OCI-LY7 (cell line): ENCODE results near the gene PLVAP. TPM values are rescaled to one million over a fixed set of nuclear protein-coding genes. Genes with fewer than 3 reads are reported as not detected.

ENCODE experiments used
- BruUV-seq: library from RNA; stranded (reverse); fragments of 400-500 nt; replicated peaks from 2 replicates; lab custom pipeline; 2021; lab: Mats Ljungman, UMichigan
- CTCF ChIA-PET: fragments of 300-600 bp; sonication (Branson Sonifier 250); formaldehyde crosslinking; loops from one replicate; lab custom pipeline; 2022; ENCODE audit warnings: antibody characterized with exemption; ENCODE audit not compliant: unreplicated experiment; lab: Charles Lee
- POLR2A ChIA-PET: fragments of 300-600 bp; sonication (Branson Sonifier 250); formaldehyde crosslinking; loops from one replicate; lab custom pipeline; 2022; ENCODE audit warnings: antibody characterized with exemption; lab: Charles Lee
- DNase-seq: peaks from one replicate; pipeline ENCODE4 v3.0.0-alpha.2; 2015; ENCODE audit warnings: low spot score
- H2AFZ ChIP-seq: fragments of 200-600 bp; sonication (generic), shearing (Covaris generic); 2 replicates; pipeline ENCODE4 v1.6.1; 2014; ENCODE audit warnings: mild to moderate bottlenecking, antibody characterized with exemption, low read length, moderate library complexity
- H3K27ac ChIP-seq: fragments of 200-600 bp; sonication (generic); 2 replicates; pipeline ENCODE4 v1.5.1; 2014; ENCODE audit warnings: mixed run types, low read depth, mild to moderate bottlenecking, moderate library complexity, low read length, inconsistent platforms; ENCODE audit not compliant: poor library complexity, severe bottlenecking
- H3K36me3 ChIP-seq: fragments of 200-600 bp; sonication (generic); 2 replicates; pipeline ENCODE4 v1.6.1; 2014; ENCODE audit warnings: mild to moderate bottlenecking, antibody characterized with exemption, low read length, moderate library complexity, mixed read lengths; ENCODE audit not compliant: insufficient read depth
- H3K4me1 ChIP-seq: fragments of 200-600 bp; sonication (generic); 2 replicates; pipeline ENCODE4 v1.5.1; 2014; ENCODE audit warnings: mild to moderate bottlenecking, low read length; ENCODE audit not compliant: insufficient read depth, poor library complexity, severe bottlenecking
- H3K4me2 ChIP-seq: fragments of 200-600 bp; sonication (generic); 2 replicates; pipeline ENCODE4 v1.6.1; 2014; ENCODE audit warnings: mild to moderate bottlenecking, low read length
- H3K4me3 ChIP-seq: fragments of 200-600 bp; sonication (generic); 2 replicates; pipeline ENCODE4 v1.5.1; 2014; ENCODE audit warnings: mild to moderate bottlenecking, low read depth, low read length; ENCODE audit not compliant: poor library complexity, severe bottlenecking
- H3K79me2 ChIP-seq: fragments of 200-600 bp; sonication (generic); 2 replicates; pipeline ENCODE4 v1.6.1; 2016; ENCODE audit warnings: low read depth, mild to moderate bottlenecking, low read length, moderate library complexity, mixed read lengths; ENCODE audit not compliant: insufficient read depth
- H3K9me2 ChIP-seq: fragments of 200-600 bp; sonication (generic); 2 replicates; pipeline ENCODE4 v1.6.1; 2016; ENCODE audit warnings: mild to moderate bottlenecking, low read length, mixed read lengths; ENCODE audit not compliant: insufficient read depth
- H3K9me3 ChIP-seq: fragments of 200-600 bp; sonication (generic); 2 replicates; pipeline ENCODE4 v1.6.1; 2014; ENCODE audit warnings: mild to moderate bottlenecking, mixed run types, low read length, mixed read lengths
- H4K20me1 ChIP-seq: fragments of 200-600 bp; sonication (generic); 2 replicates; pipeline ENCODE4 v1.6.1; 2014; ENCODE audit warnings: mild to moderate bottlenecking, antibody characterized with exemption, low read length, moderate library complexity, mixed read lengths; ENCODE audit not compliant: insufficient read depth
- EZH2phosphoT487 ChIP-seq: fragments of 200-600 bp; sonication (generic); IDR thresholded peaks from 2 replicates; pipeline ENCODE4 v1.6.1; 2018; ENCODE audit warnings: low read depth, borderline replicate concordance, mild to moderate bottlenecking, mixed run types, antibody characterized with exemption, low read length, moderate library complexity, mixed read lengths
- intact Hi-C: fragments of 100-400 bp; cut with micrococcal nuclease; formaldehyde crosslinking; loops from one replicate; pipeline ENCODE4 v1.10.0; 2022; ENCODE audit not compliant: unreplicated experiment
- total RNA-seq, 2 experiments: library from RNA; depleted of rRNA in 1 of 2; stranded (reverse); fragments of >200 nt in 1 of 2; shearing (Covaris generic) in 1 of 2; gene quantifications; 2 replicates each; pipeline ENCODE4 v1.2.3, GENCODE V29; 2014 to 2022
- TF ChIP-seq, protein P1 (sequence below): fragments of 200-600 bp; sonication (generic); conservative IDR thresholded peaks from 2 replicates; pipeline ENCODE4 v1.5.1; 2014; ENCODE audit warnings: mild to moderate bottlenecking, antibody characterized with exemption, low read length, moderate library complexity, mixed read lengths

PLVAP gene
- total RNA-seq, 2 experiments from 2014 or later: 0.16 to 1.5 TPM

DNA sequence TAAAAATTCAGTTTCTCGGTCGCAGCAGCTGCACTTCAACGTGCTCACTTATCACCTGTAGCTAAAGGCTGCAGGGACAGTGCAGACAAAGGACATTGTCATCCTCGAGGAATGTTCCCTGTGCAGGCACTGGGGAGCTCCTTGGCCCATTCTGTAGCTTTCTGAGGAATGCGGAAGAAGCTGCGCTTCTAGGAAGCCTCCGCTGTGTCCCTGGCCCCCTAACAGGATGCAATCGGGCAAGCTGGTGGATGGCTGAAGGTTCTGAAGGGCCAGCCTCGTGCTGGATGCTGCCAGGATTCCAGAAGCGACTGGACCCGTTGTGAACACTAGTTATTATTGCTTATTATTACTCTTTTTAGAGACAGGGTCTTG lies 50.6 kb downstream of the PLVAP start:
- POLR2A ChIA-PET: interaction anchor here (0.6 kb wide), 1 partner anchor 77 kb away, joined by 3 read pairs; no protein-coding TSS in a partner anchor
- no peak overlapping the region for H3K4me2 ChIP-seq
- no peaks in the 10 kb centered on the region for H3K9me3 ChIP-seq
- CTCF ChIA-PET: no interaction called here
- H3K27ac ChIP-seq: no peak overlapping the region
- intact Hi-C loops: no loop called here
- DNase-seq: no peak
- BruUV-seq: no TSS peak
- peaks cover 14% of the 10 kb centered on the region for H3K36me3 ChIP-seq
- peaks cover 14% of the 10 kb centered on the region for H3K4me1 ChIP-seq
- TF ChIP-seq, protein P1, sequence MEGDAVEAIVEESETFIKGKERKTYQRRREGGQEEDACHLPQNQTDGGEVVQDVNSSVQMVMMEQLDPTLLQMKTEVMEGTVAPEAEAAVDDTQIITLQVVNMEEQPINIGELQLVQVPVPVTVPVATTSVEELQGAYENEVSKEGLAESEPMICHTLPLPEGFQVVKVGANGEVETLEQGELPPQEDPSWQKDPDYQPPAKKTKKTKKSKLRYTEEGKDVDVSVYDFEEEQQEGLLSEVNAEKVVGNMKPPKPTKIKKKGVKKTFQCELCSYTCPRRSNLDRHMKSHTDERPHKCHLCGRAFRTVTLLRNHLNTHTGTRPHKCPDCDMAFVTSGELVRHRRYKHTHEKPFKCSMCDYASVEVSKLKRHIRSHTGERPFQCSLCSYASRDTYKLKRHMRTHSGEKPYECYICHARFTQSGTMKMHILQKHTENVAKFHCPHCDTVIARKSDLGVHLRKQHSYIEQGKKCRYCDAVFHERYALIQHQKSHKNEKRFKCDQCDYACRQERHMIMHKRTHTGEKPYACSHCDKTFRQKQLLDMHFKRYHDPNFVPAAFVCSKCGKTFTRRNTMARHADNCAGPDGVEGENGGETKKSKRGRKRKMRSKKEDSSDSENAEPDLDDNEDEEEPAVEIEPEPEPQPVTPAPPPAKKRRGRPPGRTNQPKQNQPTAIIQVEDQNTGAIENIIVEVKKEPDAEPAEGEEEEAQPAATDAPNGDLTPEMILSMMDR: no peak
- TF ChIP-seq EZH2phosphoT487: no peak
- H3K79me2 ChIP-seq: no peaks in the 10 kb centered on the region
- H4K20me1 ChIP-seq: no peaks in the 10 kb centered on the region
- H3K4me3 ChIP-seq: no peak overlapping the region
- H3K9me2 ChIP-seq: no peaks in the 10 kb centered on the region
- H2AFZ ChIP-seq: no peak overlapping the region

DNA sequence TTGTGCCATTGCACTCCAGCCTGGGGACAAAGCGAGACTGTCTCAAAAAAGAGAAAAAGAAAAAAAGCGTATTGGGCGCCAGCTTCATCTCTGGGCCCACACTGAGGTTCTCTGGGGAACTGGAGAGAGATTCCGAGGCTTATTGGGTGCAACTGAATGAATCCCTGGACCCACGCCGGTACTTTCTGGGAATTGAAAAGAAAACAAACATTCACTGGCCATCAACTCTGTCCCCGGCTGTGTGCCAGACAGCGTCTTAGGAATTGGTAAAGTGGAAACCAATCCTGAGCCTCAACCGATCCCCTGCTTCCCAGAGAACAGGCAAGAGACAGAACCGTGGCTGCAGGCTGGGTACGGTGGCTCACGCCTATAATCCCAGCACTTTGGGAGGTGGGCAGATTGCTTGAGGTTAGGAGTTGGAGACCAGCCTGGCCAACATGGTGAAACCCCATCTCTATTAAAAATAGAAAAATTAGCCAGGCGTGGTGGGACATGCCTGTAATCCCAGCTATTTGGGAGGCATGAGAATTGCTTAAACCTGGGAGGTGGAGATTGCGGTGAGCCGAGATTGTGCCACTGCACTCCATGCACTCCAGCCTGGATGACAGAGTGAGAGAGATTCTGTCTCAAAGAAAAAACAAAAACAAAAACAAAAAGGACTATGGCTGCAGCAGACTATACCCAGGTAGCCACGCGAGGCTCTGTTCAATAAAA lies 51.1 kb downstream of the PLVAP start:
- ChIA-PET CTCF (no interaction called here), POLR2A (no interaction called here)
- Histone ChIP-seq H3K9me2 (no peaks in the 10 kb centered on the region), H3K36me3 (peaks cover 18% of the 10 kb centered on the region), H4K20me1 (no peaks in the 10 kb centered on the region), H3K4me2 (no peak overlapping the region), H3K9me3 (no peaks in the 10 kb centered on the region), H3K4me1 (peaks cover 14% of the 10 kb centered on the region), H3K27ac (no peak overlapping the region), H3K79me2 (no peaks in the 10 kb centered on the region), H2AFZ (no peak overlapping the region), H3K4me3 (no peak overlapping the region)
- no peak for DNase-seq
- intact Hi-C loops: no loop called here
- TF ChIP-seq, protein P1: no peak
- TF ChIP-seq EZH2phosphoT487: no peak
- no TSS peak for BruUV-seq

DNA sequence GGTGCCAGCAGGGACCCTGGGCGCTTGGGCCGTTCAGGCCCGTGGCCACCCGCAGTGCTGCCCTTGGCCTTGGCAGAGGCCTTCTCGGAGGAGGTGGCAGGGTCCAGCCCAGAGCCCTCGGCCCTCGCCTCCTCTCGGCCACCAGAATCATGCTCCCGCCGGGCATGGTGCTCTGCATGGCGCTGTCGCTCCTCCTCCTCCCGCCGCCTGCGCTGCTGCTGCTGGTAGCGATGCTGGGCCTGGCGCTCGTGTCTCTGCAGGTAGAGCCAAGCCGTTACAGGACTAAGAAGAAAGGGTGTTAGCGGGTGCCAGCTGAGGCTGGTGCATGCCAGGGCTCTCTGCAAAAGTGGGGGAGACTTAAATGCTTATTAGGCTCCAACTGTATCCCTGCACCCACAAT lies 52.0 kb downstream of the PLVAP start:
- H4K20me1 ChIP-seq: no peaks in the 10 kb centered on the region
- no peaks in the 10 kb centered on the region for H3K9me2 ChIP-seq
- H3K27ac ChIP-seq: no peak overlapping the region
- CTCF ChIA-PET: interaction anchor here (1.1 kb wide), 1 partner anchor 7 kb away, joined by 3 read pairs; no protein-coding TSS in a partner anchor
- intact Hi-C loops: no loop called here
- H2AFZ ChIP-seq: no peak overlapping the region
- no peaks in the 10 kb centered on the region for H3K79me2 ChIP-seq
- peaks cover 14% of the 10 kb centered on the region for H3K4me1 ChIP-seq
- POLR2A ChIA-PET: interaction anchor here (0.6 to 0.7 kb wide), 2 partner anchors 16 to 67 kb away, joined by 3 read pairs; no protein-coding TSS in a partner anchor
- peaks cover 26% of the 10 kb centered on the region for H3K36me3 ChIP-seq
- no peak overlapping the region for H3K4me3 ChIP-seq
- no peak for TF ChIP-seq EZH2phosphoT487
- TF ChIP-seq, protein P1: no peak
- no peak overlapping the region for H3K4me2 ChIP-seq
- no peak for DNase-seq
- no peaks in the 10 kb centered on the region for H3K9me3 ChIP-seq
- no TSS peak for BruUV-seq
